Measurements from ENCODE around the gene PTPN22.

The PTPN22 gene

GRCh38 chr1:113887402-113888175 is 16.1 kb upstream of the PTPN22 start, which contains the start of gene BCL2L15:
TSS of gene BCL2L15 (minus strand) at chr1:113887581. CDS start at chr1:113887375, 206 bp downstream.
- DNase-seq (ENCODE audit: low read depth in 2 of 2) = no peak

- no peak for DNase-seq (ENCODE audit: low read depth in 2 of 2)
Observed at GRCh38 chr1:113886417-113887401, 15.2 kb upstream of the PTPN22 start.

- DNase-seq (ENCODE audit: low read depth in 2 of 2) = no peak
Observed at GRCh38 chr1:113881661-113882060, 10.1 kb upstream of the PTPN22 start.

- DNase-seq (ENCODE audit: low read depth in 2 of 2) = no peak
Observed at GRCh38 chr1:113879739-113880038, 8.2 kb upstream of the PTPN22 start.

DNA sequence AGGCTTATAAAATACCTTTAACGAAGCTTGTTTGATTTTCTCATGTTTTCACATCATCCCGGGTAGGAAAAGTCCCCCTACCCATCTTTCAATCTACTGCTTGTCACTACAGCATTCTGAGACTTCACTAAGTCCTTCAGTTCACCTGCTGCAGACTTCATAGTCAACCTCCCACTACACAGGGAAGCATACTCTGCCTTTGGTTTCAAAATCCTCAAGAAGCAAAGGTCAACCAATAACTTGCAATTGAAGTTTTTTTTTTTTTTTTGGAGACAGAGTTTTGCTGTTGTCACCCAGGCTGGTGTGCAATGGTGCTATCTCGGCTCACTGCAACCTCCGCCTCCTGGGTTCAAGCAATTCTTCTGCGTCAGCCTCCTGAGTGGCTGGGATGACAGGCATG is 4.7 kb upstream of the PTPN22 start:
- no peak for DNase-seq (ENCODE audit: low read depth in 2 of 2)

DNA sequence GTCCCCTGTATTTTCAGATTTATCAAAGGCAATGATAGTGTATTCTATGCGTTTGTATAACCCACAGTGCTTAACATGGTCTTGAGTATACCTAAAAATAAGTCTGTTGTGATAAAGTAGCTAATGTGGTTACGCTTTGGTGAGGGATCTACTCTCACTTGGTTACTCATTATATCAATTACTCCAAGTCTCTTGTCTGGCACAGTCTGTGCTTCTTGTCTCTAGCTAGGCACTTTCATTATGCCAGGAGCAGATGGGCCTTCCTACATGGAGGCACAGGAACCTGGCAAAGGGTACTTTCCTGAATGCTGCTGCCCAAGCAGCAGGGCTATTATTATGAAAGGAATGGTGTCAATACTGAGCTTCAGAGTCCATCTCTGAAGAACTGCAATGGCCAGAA is 4.2 kb upstream of the PTPN22 start:
- no peak for DNase-seq (ENCODE audit: low read depth in 2 of 2)

DNA sequence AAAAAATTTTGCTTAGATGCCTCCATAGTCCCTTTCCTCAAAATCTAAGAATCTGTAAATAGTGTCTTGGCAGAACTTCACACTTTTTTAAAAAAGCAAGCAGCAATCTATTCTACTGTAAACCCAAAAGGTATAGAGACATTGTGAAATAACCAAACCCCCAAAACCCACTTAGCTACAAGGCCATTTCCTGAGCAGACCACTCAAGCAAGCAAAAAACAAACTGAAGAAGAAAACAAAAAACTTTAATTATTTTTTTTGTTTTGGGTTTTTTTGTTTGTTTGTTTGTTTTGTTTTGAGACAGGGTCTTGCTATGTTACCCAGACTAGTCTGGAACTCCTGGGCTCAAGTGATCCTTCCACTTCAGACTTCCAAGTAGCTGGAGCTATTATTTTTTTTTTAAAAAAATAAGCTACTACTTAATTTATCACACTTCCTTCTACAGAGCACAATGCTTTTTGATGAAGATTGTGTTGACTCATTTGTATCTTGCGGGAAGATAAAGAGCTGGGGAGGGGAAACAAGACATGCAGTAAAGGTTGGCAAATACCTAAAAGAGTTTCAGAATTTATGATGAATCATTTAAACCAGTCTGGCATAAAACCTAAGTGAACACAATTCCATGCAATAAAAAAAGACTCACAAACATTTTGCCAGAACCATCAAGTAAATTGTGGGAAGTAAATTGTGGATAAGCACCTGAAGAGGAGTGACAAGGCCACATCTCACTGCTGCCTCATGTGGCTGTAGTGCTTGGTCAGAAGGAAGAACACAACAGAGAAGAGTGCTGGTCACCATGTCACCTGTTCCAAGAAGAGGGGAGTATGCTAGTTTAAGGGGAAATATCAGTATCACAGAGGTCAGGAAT is 2.7 kb upstream of the PTPN22 start:
- no peak for DNase-seq (ENCODE audit: low read depth in 2 of 2)

GRCh38 chr1:113872219-113872935 is 865 bp upstream of the PTPN22 start:
- DNase-seq (ENCODE audit: low read depth in 2 of 2) = no peak

- DNase-seq (ENCODE audit: low read depth in 2 of 2) = no peak
Observed at GRCh38 chr1:113870778-113871177, 734 bp downstream of the PTPN22 start.

GRCh38 chr1:113868387-113869083 is 3.0 kb downstream of the PTPN22 start:
- no peak for DNase-seq (ENCODE audit: low read depth in 2 of 2)

GRCh38 chr1:113861641-113862040 is 9.9 kb downstream of the PTPN22 start:
- no peak for DNase-seq (ENCODE audit: low read depth in 2 of 2)

DNA sequence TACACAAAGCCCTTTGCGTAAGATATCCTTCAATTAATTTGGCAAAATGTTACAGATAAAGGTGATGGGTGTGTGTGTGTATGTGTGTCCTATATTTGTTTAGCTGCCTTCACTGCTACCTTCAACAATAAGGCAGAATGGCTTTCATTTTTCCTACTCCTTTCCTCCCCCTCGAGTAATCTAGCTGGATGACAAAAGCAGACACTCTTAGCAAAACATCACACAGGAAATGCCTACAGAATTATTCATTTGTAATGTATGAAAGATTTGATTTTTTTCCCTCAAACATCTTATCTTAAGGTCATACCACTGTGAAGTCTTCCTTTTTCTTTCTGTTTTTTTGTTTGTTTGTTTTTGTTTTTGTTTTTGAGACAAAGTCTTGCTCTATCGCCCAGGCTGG is 10.6 kb downstream of the PTPN22 start:
- DNase-seq (ENCODE audit: low read depth in 2 of 2) = no peak

GRCh38 chr1:113859478-113860175 is 11.9 kb downstream of the PTPN22 start:
- no peak for DNase-seq (ENCODE audit: low read depth in 2 of 2)

DNA sequence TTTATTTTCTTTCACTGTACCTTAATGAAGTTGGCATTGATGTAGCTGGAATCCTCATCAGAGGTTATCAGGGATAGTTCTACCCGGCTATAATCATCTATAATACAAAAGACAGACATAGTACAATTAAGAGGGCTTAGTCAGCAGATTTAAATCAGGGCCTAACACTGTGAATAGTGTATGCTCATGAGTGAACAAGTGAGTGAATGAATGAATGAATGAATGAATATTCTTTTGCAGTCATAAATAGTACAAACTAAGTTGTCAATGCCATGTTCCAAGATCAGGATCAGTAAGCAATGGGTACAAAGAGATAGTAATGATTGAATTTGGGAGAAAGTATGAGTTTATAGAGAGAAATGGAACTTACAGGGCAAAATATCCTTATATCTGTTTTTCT is 12.5 kb downstream of the PTPN22 start:
- DNase-seq (ENCODE audit: low read depth in 2 of 2) = no peak

DNA sequence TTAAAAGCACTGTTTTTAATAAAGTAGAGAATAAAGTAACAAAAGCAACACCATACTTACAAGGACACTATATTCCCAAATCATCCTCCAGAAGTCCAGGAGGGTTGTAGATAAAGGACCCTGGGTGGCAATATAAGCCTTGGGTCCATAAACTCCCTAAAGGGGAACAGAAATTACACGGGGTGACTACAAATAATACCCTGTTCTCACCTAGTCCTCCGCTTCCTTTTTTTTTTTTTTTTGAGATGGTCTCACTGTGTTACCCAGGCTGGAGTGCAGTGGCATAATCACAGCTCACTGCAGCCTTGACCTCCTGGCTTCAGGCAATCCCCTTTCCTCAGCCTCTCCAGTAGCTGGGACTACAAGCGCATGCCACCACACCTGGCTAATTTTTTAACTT is 13.1 kb downstream of the PTPN22 start:
- no peak for DNase-seq (ENCODE audit: low read depth in 2 of 2)

DNA sequence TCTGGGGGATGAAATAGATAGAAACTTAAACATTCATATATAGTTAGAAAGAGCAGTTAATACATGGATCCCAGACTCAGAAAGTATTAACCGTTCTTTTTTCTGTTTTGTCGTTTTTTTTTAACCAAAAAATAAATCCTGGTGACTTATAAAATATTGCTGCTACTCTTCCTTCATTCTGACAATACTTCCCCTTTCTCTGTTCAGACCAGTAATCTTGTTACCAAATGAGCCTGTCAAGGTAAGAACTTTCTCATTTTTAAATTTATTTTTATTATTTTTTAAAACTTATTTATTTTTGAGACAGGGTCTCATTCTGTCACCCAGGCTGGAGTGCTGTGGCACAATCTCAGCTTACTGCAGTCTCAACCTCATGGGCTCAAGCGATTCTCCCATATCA is 13.7 kb downstream of the PTPN22 start:
- DNase-seq (ENCODE audit: low read depth in 2 of 2) = no peak

- no peak for DNase-seq (ENCODE audit: low read depth in 2 of 2)
Observed at GRCh38 chr1:113856401-113856790, 15.1 kb downstream of the PTPN22 start.

DNA sequence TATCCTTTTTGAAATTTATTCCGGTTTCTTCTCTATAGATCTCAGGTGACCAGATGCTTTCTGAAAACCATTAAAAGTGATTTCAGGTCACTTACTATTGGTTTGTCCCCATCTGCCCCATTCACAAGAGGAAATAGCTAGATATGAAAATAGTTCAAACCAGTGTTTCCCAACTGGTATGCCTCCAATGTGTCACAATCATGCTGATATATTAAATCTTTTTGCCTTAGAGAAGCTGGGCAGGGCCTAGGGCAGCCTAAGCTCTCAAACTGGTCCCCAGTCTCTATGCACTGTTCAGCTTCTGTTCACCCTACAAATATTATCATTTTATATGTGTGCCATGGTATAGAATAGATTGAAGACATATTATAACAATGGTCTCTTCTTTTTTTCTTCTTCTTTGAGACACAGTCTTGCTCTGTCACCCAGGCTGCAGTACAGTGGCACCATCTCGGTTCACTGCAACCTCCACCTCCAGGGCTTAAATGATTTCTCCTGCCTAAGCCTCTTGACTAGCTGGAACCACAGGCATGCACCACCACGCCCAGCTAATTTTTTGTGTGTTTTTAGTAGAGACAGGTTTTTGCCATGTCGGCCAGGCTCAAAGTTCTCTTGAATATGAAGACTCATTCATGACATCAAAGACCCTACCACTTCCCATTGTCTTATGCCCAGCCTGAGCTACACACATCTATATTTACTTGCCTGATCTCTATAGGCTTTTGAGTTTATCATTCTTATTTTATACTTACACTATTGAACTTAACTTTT is 15.7 kb downstream of the PTPN22 start:
- no peak for DNase-seq (ENCODE audit: low read depth in 2 of 2)

DNA sequence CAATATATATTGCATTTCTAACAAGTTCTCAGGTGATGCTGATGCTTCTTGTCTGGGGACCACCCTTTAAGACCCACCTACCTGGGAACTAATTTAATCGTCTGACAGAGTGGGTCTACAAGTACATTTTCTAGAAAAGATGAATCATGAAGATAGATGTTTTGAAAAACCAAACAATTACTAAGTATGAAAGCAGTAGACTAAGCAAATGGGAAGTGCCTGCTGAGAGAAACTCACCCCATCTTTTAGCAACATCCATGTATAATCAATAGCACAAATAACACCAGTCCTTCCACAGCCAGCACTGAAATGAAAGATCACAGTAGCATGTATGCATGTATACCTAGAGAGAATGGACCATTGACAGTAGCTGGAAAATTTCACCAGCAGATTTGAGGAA is 17.3 kb downstream of the PTPN22 start:
- DNase-seq (ENCODE audit: low read depth in 2 of 2) = no peak

Measured in stimulated activated CD8-positive, alpha-beta memory T cell treated with anti-CD3 and anti-CD28 coated beads, Interleukin-7, amount 100 ng/mL, for 1 hour (primary cell).